DMS 273 (cell line): ENCODE measurements around the gene DRICH1.
"Not testable (repeated sequence)": the region's sequence is repeated elsewhere in the genome, so short reads cannot be mapped to it uniquely, and the experiment has no call there.

Experiments used
- DNase-seq: peaks from one replicate; lab custom pipeline; 2025; ENCODE audit not compliant: unreplicated experiment; lab: John Stamatoyannopoulos, UW

DRICH1 gene

DNA sequence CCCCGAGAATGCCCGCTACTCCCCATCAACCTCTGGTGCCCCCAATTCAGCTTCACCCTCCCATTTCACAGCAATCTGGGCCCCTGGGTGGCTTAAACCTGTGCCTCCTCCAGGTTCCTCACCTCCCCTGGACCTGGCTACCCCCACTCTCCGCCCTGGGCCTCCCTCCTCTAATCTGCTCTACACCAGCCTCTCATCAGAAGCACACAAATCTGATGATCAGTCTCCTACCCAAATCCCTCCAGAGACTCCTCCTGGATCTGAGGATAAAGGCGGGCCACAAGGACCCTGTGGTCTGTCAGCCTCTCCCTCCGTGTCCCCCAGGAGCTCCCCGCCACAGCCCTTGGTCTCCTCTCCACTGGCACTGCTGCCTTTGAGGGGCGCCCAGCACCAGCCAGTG, 28.9 kb downstream of the DRICH1 start:
- no peak for DNase-seq

DNA sequence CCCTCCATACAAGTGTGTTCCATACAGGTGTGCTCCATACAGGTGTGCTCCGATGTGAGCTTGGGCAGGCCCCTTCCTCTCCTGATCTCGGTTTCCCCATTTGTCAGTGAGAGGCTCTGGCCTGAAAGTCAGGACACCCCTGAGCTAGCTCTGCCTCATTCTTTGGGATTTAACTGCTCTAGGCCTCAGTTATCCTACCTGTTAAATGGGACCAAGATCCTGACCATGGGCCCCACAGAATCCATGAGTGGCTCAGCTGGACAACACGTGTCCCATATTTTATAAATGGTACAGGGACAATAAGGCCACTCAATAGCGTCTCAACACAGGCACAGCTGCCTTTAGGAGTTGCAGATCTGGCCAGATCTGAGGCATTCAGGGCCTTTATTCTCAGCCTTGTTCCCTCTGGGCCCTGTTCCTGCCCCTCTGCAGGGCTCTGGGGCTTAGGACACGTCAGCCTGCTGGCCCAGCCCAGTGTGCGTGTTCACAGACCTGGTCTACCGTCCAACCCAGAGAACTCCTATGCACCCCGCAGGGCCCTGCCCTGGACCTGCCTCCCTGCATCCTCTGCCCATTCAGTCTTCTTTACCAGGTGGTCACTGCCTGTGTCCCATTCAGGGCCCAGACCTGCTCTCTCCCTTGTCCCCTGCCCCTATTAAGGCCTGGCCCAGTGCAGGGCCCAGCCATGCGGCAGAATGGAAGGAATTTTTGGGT, 33.2 kb downstream of the DRICH1 start:
- no peak for DNase-seq

DNA sequence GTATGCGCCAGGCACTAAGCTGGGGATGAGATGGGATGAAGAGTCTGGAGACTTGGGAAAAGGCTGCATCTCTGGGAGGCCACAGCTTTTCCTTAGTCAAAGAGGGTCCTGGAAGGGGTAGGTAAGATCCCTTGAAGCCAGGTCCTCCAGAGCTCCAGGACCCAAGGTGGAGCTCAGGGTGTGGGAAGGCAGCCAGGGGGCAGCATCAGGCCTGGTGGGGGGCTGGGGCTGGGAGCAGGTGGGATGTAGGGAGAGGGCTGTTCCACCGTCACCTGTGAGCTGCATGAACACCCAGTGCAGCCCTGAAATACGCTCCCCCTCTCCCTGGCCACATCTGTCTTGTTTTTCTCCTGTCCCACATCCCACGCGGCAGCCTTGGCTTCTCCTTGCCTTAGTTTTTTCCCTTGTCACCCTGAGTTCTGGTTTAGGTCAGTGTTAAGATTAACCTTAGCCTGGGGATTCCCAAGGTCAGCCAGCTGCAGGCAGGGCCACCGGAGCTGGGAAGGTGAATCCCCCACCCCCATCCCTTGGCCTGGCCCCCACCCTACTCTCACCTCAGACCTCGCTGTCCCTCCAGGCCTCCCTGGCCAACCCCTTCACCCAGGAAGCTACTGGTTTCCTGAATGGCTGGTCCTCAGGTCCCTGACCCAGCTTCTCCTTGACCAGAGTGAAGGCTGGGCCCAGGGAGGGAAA, 34.4 kb downstream of the DRICH1 start:
- not testable (repeated sequence) for DNase-seq

DNA sequence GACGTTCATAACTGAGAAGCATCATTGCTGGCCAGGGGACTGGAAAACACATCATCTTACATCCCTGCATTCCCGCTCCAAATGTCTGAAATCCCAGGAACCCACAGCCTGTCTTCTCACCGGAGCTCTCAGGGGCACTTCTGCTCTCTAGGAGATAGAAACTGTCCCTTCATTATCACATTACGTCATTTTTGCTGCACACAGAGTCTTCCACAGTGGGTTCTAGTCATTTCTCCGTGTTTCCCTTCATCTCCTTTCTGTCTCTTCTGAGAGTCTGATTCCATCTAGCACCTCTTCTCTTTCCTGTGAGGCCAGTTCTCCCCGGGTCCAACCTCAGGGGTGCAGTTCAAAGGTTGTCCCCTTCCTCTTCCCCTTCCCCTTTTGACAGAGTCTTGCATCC, 36.2 kb downstream of the DRICH1 start:
- not testable (repeated sequence) for DNase-seq

DNA sequence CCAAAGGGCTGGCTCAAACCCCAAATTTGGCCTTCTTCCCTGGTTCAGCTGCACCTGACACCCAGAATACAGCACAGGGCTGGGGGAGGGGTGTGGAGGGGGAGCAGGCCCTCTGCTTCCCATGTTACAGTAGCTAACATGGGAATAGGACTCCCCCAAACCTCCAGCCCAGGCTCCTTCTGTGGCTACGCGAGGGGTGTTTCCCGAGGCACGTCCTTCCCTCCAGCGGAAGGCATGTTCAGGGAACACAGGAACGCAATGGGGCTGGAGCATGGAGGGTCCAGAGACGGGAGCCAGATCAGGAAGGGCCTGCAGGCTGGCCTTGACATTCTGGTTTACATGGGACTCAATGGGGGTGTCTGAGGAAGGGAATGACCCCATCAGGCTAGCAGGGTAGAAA, 40.3 kb downstream of the DRICH1 start:
- no peak for DNase-seq

DNA sequence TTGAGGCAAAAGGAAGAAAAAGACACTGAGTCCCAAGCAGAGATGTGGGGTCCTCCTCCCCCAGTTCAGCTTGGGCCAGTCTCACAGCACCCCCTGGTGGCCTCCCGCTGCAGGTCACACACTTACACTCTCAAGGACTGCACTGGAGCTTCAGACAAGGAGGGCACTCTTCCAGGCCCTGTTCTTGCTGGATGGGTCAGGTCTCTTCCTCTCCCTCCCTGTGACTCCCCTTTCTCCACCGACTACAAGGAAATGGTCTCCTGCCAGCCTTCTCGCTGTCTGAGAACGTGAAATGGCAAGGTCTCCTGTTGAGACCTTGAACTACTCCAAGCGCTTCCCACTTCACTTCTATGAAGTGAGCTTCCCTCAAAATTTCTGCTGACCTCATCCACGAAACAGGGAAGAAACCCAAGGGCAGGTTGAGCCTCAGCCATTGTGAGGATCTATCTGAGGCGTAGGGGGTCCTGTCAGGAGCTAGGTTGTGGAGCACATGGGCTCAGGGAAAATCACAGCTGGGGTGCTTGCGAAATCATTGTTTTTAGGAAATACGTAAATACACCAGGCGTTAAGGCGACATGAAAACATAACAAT, 40.8 kb downstream of the DRICH1 start:
- peak; percentile 63 for DNase-seq

DNA sequence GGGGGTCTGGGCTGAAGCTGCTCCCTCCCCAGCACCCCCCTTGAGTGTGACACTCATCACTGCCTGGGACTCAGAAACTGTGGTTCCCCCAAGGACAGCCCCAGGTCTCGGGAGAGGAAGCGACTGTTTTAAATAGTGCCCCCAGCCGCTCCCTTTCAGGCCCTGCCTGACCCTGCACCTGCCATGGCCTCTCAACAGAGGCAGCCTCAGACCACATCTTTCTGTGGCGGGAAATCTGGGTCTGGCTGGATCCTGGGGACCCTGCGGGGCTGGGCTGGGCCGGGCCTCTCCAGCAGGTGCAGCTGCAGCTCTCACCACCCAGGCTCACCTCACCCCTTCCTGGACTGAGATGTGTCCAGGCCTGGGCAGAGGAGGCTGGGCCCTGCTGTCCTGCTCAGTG, 48.3 kb downstream of the DRICH1 start:
- no peak for DNase-seq

DNA sequence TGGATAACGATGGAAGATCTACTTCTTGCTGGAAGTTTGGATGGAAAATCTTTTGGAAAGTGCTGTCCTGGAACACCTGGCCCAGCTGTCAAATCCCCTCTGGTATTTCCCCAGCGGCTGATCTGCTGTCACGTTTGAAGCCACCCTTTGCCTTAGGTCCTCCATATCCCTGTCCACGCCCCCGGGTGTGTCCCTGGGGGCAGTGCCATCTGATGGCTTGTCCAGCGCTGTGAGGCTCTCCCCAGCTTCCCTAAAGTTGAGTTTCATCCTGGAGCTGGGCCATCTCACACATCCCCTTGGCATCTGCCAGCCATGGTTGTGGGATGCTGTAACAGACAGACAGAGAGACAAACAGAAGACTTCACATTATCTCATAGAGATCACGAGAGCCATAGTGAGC, 49.0 kb downstream of the DRICH1 start:
- DNase-seq = no peak

DNA sequence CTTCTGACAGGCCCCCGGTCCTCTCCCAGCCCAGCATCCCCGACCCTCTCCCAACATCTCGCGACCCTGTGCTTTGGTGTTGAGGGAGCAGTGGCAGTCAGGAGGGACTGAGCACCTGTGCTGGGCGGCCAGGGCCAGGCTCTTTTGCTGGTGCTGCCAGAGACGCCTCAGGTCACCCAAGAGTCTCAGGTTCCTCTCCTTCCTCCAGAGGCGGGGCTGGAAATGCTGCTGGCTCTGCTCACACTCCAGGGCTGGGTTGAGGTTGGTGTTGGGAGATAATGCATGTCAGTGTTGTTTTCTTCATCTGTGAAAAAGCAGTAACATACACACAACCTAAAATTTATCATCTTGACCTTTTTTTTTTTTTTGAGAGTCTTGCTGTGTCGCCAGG, 50.9 kb downstream of the DRICH1 start:
- DNase-seq = no peak

DNA sequence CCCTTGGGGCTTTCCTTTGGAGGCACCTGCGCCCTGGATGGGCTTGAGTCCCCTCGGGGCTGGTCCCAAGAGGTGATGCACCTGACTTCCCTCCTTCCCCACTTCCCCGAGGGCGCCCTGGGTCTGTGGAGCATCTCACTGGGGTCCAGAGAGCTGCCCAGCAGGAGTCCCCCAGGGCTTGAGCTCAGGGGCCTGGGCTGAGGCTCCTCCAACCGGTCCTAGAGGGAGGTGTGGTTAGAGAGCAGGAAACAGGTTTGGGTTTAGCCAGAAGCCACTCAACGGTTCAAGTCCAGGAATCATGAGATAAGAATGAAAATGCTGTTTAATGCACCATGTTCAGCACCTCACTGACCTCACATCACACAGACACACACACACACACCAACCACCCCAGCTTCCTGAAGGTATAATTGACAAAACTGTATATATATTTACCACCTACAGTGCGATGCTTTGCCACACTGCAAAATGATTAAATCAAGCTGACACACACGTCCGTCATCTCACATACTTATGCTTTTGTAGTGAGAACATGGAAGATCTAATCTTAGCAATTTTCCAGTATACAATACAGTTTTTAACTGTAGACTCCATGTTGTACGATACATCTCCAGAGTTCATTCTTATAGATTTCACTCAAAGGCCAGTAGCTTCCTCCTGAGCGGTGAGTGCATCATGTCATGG, 51.4 kb downstream of the DRICH1 start:
- no peak for DNase-seq

DNA sequence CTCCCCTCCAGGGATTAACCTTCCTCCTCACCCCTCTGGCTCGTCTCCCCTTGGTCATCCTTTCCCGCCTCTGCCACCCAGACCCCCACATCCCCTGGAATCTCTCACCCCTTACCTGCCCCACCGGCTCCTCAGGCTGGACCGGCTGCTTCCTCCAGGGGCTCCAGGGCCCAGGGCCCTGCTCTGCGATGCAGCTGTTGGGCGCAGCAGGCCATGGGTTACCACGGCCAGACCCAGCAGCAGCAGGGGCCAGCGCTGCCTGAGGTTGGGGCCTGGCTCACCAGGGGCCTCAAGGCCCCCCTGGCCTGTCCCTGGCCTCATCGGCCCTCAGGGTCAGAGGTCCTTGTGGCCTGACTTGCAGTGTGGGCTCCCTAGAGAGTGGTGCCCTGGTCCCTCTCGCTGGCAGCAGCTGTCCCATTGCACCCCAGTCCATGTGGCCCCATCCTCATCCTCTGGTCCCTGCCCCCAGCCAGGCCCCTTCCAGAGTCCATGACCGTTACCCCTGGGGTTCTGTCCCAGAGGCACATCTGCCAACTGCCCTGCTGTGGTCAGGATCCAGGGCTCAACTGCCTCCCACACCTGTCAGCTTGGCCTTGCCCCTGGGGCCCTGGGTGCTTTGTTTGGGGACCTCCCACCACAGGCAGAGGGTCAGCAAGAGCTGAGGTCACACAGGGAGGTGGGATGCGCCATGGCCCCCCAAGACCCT, 52.1 kb downstream of the DRICH1 start, which contains the start of gene IGLL1:
Gene IGLL1 (minus strand): TSS at position 421 of the 706 bp plus-strand sequence. CDS start 100 bp downstream, at position 321.
- DNase-seq = no peak

DNA sequence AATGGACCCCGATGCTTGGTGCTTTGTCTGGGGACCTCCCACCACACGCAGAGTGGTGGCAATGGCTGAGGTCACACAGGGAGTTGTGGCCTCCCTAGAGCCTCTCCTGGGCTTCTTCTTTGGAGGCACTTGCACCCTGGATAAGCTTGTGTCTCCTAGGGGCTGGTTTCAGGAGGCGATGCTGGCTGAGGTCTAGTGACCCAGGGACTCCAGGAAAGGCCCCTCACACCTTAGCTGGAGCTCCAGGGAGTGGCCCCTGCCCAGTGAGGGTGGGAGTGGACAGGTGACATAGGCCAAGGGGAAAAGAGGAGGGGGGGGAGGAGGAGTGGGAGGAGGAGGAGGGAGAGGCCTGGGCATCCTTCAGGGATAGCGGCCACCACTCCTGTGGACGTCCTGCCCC, 52.8 kb downstream of the DRICH1 start:
- DNase-seq = no peak

DNA sequence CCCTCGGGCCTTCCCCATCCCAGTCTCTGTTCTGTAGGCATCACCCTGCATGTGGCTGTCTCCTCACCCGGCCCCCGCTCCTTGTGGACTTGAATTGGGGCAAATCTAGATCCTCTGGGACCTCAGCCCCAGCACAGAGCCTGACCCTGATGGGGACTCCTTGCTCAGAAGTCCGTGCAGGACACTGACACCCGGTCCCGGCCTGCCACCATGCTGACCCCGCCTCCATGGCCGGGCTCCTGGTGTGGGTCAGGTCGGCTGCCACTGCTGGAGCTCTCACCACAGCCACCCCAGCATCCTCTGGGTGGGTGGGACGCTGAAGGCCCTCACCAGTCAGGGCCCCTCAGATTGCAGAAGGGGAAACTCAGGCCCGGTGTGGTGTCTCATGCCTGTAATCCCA, 53.8 kb downstream of the DRICH1 start:
- DNase-seq = no peak

DNA sequence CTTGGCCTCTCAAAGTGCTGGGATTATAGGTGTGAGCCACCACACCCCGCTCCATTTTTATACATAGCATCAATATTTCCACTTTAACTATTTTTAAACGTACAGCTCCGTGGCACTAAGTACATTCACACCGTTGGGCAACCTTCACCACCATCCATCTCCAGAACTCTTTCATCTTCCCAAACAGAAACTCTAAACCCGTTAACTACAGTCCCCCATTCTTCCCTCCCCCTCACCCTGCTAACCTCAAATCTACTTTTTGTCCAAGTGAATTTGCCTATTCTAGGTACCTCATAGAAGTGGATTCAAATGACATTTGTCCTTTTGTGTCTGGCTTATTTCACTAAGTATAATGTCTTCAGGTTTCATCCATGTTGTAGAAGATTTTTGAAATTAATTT, 55.4 kb downstream of the DRICH1 start:
- no peak for DNase-seq

DNA sequence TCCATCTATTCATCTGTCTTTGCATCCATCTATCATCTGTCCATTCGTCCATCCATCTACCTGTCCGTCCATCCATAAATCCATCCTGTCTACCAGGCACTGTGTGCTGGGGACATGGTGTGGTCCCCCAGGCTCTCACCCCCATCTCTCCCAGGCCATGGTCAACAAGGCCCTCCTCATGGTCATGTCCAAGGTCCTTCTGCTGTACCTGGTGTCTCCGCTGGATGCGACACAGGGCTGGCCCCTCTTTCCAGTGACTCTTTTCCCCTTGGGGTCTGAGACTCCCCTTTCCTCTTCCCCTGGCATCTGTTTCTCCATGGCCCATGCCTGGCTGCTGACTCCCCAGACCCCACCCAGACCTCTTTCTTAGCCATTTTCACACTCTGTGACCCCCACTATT, 56.5 kb downstream of the DRICH1 start:
- DNase-seq = no peak

DNA sequence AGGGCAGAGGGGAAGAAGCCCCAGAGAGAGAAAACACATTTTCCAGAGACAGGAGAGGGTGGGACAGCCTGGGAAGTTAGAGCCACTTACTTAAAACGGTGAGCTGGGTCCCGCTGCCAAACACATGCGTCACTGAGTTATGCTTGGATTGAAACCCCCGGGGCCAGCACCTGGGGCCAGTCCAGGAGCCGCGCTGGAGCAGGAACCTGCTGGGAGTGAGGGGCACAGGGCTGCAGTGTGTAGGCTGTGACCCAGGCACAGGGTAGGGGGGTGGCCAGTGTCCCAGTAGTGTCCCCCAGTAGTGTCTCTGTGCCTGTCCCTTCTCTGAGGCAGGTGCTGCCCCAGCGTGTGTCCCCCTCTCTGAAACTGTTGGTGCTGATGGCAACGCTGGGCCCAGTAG, 57.2 kb downstream of the DRICH1 start:
- no peak for DNase-seq

DNA sequence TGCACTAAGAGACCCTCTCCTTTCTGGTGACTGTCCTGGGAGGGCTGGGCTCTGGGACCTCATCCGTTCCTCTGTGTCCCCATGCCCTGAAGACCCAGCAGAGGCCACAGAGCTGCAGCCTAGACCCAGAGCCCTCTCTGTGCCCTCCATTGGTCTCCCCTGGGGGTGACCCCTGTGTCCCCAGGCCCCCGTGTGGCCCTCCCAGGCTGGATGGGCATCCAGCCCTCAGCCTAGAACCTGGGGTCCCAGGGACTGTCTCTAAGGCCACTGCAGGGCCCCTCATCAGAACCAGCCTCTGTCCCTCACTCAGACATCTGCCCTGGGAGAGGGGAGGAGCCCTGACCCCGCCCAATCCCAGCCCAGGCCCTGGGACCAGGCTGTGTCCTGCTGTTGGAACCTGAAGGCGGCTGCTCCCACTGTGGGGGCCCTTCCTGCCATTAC, 57.7 kb downstream of the DRICH1 start:
- no peak for DNase-seq

DNA sequence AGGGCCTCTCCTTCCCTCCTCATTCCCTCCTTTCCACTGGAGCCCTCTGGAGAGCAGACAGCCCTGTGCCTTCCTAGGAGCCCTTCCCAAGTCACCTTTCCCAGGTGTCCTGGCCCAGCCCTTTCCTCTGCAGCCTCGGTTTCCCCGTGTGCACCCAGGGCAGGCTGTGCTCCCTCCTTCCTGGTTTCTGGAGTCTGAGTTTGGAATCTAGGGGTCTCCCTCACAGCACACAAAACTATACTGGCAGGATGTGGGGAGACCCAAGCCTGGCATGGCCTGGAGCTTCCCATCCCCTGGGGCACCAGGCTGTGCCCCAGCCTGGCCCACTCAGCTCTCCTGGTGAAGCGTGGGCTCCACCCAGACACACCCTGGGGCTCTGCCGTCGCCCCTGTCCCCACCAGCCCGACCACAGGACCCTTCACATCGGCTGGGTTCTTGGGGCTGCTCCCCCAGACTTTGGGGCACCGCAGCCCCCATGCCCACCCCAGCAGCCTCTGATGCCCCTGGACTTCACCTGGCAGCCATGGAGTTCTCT, 58.4 kb downstream of the DRICH1 start:
- DNase-seq = not testable (repeated sequence)

DNA sequence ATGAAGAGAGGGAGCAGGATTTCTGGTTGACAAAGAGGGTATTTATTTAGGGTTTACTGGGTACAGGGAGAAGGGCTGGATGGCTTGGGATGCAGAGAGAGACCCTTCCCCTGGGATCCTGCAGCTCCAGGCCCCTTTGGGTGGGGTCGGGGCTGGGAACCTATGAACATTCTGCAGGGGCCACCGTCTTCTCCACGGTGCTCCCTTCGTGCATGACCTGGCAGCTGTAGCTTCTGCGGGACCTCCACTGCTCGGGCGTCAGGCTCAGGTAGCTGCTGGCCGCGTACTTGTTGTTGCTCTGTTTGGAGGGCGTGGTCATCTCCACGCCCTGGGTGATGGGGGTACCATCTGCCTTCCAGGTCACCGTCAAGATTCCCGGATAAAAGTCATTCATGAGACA, 59.0 kb downstream of the DRICH1 start:
- not testable (repeated sequence) for DNase-seq

DNA sequence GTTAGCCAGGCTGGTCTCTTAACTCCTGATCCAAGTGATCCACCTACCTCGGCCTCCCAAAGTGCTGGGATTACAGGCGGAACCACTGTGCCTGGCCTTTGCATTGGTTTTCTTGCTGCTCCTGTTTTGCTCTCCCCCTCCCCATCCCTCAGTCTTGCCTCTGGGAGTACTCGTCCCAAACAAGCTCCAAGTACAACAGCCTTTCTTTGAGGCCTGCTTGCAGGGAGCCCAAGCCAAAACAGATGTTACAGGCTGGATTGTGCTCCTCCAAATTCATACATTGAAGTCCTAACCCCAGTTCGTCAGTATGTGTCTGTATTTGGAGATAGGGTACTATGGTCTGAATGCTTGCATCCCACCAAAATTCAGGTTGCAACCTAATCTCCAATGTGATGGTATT, 60.6 kb downstream of the DRICH1 start:
- no peak for DNase-seq

DNA sequence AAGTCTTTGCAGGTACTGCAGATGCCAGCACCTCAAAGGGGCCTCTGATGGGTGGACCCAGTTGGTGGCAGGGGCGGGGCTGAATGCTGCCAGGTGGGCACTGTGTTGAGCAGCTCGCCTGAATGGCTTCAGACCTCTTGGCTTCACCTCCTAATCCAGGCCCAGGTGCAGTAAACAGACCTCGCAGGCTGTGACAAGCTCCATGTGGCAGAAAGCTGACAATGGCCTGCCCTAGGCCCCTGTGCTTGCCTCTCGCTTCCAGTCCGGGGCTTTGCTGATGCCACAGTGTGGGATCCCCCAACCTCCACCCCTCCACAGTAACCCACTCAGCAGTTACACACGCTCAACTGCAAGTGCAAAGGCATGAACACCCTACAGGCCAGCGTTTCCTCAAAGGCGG, 61.4 kb downstream of the DRICH1 start:
- no peak for DNase-seq
